Spleen (tissue), 7 donors: Measurements from ENCODE around the gene PBX1.

Source experiments
- POLR2A ChIP-seq, 3 donors: fragments of 450-650 bp; IDR thresholded peaks; one replicate each; pipeline ENCODE4 v1.5.1; 2017; ENCODE audit warnings: antibody characterized with exemption in 3 of 3, mild to moderate bottlenecking in 1 of 3
- TF ChIP-seq, protein P1 (sequence below), 11 experiments: fragments of 200-600 bp in 7 of 11; fragments of 450-650 bp in 4 of 11; sonication (generic) in 4 of 11; IDR thresholded peaks in 8 of 11; conservative IDR thresholded peaks in 3 of 11; 1 replicate in 7 of 11; 2 replicates in 4 of 11; pipeline versions ENCODE4 v1.4.0 to v1.8.0; 2016 to 2021; ENCODE audit warnings: antibody characterized with exemption in 11 of 11, inconsistent platforms in 4 of 11, mild to moderate bottlenecking in 1 of 11
- donor health status: DM: no; HTN: no; CAD: no; lungs with moderate emphysema.
- donor health status: DM: no; HTN: no; CAD: no.
- donor health status: DM: no; HTN: no; CAD: no.

DNA sequence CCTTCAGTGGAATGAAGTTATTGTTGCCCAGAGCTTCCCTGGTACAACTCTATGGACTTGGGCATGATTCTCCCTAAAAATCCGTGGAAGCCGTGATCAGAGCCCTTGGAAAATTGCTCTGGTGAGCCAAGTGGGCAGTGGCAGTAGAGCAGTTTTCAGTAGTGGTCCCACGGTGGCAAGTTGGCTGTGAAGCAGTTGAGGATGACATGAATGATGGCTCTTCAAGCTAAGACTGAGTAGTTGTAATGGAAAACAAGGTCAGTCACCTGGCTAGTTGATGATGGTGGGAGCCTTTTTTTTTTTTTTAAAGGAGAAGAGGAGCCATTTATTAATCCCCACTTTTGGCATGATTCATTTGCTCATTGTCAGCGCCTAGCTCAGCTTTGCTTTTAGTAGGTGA, 36.2 kb downstream of the PBX1 start:
- no peak for TF ChIP-seq POLR2A (IDR thresholded peaks at IDR 0.05)
- TF ChIP-seq, protein P1, sequence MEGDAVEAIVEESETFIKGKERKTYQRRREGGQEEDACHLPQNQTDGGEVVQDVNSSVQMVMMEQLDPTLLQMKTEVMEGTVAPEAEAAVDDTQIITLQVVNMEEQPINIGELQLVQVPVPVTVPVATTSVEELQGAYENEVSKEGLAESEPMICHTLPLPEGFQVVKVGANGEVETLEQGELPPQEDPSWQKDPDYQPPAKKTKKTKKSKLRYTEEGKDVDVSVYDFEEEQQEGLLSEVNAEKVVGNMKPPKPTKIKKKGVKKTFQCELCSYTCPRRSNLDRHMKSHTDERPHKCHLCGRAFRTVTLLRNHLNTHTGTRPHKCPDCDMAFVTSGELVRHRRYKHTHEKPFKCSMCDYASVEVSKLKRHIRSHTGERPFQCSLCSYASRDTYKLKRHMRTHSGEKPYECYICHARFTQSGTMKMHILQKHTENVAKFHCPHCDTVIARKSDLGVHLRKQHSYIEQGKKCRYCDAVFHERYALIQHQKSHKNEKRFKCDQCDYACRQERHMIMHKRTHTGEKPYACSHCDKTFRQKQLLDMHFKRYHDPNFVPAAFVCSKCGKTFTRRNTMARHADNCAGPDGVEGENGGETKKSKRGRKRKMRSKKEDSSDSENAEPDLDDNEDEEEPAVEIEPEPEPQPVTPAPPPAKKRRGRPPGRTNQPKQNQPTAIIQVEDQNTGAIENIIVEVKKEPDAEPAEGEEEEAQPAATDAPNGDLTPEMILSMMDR (IDR thresholded peaks at IDR 0.05 in 8 of 11, conservative IDR thresholded peaks at IDR 0.05 in 3 of 11): no peak
